SU-DHL-6 (cell line): ENCODE measurements around the gene IRF9.
A peak's percentile ranks its signal among the peaks of the same experiment; 100 is the strongest.

Experiments used
- H2AFZ ChIP-seq: fragments of 200-600 bp; sonication (generic); 2 replicates; pipeline ENCODE4 v1.6.1; 2014; ENCODE audit warnings: low read depth, mild to moderate bottlenecking, moderate library complexity, mixed read lengths, antibody characterized with exemption, low read length; ENCODE audit not compliant: severe bottlenecking
- H3F3A ChIP-seq: fragments of 200-600 bp; shearing (Covaris generic); 2 replicates; pipeline ENCODE4 v1.6.0; 2016; ENCODE audit warnings: antibody characterized with exemption, mild to moderate bottlenecking; ENCODE audit not compliant: insufficient read depth
- H3K27ac ChIP-seq: fragments of 200-600 bp; sonication (generic); 2 replicates; pipeline ENCODE4 v1.5.1; 2016; ENCODE audit warnings: low read depth, mild to moderate bottlenecking, low read length, moderate library complexity, mixed read lengths
- H3K27me3 ChIP-seq: fragments of 200-600 bp; sonication (generic), shearing (Covaris generic); 2 replicates; pipeline ENCODE4 v1.6.0; 2014; ENCODE audit warnings: mild to moderate bottlenecking, low read length
- H3K36me3 ChIP-seq: fragments of 200-600 bp; sonication (generic); 2 replicates; pipeline ENCODE4 v1.6.1; 2014; ENCODE audit warnings: mild to moderate bottlenecking, low read length, mixed read lengths
- H3K4me2 ChIP-seq: fragments of 300-600, 200-600 bp; shearing (Covaris generic), sonication (generic); 2 replicates; pipeline ENCODE4 v1.6.0; 2014; ENCODE audit warnings: low read length, low read depth, mild to moderate bottlenecking; ENCODE audit not compliant: poor library complexity, severe bottlenecking
- H3K4me3 ChIP-seq: fragments of 200-600 bp; sonication (generic); 2 replicates; pipeline ENCODE4 v1.5.1; 2014; ENCODE audit warnings: antibody characterized with exemption, low read length, mild to moderate bottlenecking, mixed read lengths; ENCODE audit not compliant: insufficient read depth, poor library complexity, severe bottlenecking
- H3K79me2 ChIP-seq: fragments of 200-600 bp; sonication (generic); 2 replicates; pipeline ENCODE4 v1.6.1; 2014; ENCODE audit warnings: mild to moderate bottlenecking, low read length, moderate library complexity; ENCODE audit not compliant: insufficient read depth
- H3K9ac ChIP-seq: fragments of 200-600 bp; sonication (generic); 2 replicates; pipeline ENCODE4 v1.7.0; 2014; ENCODE audit warnings: mild to moderate bottlenecking, low read length
- H3K9me2 ChIP-seq: fragments of 200-600 bp; sonication (generic); replicated peaks from 2 replicates; pipeline ENCODE4 v1.6.1; 2014; ENCODE audit warnings: low read length; ENCODE audit not compliant: insufficient read depth
- H3K9me3 ChIP-seq: fragments of 200-600 bp; sonication (generic); 2 replicates; pipeline ENCODE4 v1.6.1; 2014; ENCODE audit warnings: low read length, mixed read lengths; ENCODE audit not compliant: insufficient read depth
- H4K20me1 ChIP-seq: fragments of 200-600 bp; sonication (generic); 2 replicates; pipeline ENCODE4 v1.6.1; 2014; ENCODE audit warnings: low read depth, mild to moderate bottlenecking, antibody characterized with exemption, low read length, moderate library complexity, mixed read lengths
- EZH2phosphoT487 ChIP-seq: fragments of 200-600 bp; sonication (generic), shearing (Covaris generic); conservative IDR thresholded peaks from 2 replicates; pipeline ENCODE4 v1.6.1; 2018; ENCODE audit warnings: mild to moderate bottlenecking, antibody characterized with exemption, low read length, moderate library complexity, mixed read lengths
- TF ChIP-seq, protein P1 (sequence below): fragments of 200-600 bp; sonication (generic); IDR thresholded peaks from one replicate; pipeline ENCODE4 v1.5.1; 2017; ENCODE audit warnings: antibody characterized with exemption, mild to moderate bottlenecking, low read length, moderate library complexity; ENCODE audit not compliant: insufficient read depth, poor library complexity, severe bottlenecking

IRF9 gene

DNA sequence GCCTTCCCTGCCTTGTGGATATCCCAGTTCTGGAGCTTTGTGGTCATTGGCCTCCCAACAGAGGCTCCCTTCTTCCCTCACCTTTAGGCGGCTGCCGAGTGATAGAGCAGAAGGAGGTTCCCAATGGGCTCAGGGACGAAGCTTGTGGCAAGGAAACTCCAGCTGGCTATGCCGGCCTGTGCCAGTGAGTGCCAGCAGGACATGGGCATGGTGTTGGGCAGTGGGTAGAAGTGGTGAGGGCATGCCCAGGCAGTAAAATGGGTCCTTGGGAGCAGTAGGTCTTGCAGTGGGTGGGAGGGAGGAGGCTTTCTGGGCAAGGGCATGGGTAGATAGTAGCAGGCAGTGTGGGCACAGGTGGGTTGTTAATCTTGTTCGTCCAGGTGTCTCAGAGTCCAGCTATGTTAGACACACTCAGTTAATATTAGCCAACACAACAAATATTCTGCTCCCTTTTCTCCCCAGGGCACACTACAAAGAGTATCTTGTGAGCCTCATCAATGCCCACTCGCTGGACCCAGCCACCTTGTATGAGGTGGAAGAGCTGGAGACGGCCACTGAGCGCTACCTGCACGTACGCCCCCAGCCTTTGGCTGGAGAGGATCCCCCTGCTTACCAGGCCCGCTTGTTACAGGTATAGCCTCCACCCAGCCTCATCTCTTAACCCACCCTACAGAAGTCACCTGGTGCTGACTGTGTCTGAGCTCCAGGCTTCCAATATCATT lies 1.1 kb upstream of the IRF9 start:
- Histone ChIP-seq H3K79me2 (peaks cover 10% of the 10 kb centered on the region; the same call in 1 of the 2 replicates), H3K9me2 (no peaks in the 10 kb centered on the region), H4K20me1 (no peaks in the 10 kb centered on the region), H3F3A (0 out of 2 replicates have a peak, but pooled peaks cover 3% of the 10 kb centered on the region), H3K27ac (no peak overlapping the region), H3K27me3 (no peaks in the 10 kb centered on the region), H3K9me3 (no peaks in the 10 kb centered on the region), H2AFZ (no peak overlapping the region), H3K36me3 (no peaks in the 10 kb centered on the region), H3K4me2 (no peak overlapping the region), H3K9ac (no peak overlapping the region), H3K4me3 (no peak overlapping the region)
- no peak for TF ChIP-seq EZH2phosphoT487
- TF ChIP-seq, protein P1, sequence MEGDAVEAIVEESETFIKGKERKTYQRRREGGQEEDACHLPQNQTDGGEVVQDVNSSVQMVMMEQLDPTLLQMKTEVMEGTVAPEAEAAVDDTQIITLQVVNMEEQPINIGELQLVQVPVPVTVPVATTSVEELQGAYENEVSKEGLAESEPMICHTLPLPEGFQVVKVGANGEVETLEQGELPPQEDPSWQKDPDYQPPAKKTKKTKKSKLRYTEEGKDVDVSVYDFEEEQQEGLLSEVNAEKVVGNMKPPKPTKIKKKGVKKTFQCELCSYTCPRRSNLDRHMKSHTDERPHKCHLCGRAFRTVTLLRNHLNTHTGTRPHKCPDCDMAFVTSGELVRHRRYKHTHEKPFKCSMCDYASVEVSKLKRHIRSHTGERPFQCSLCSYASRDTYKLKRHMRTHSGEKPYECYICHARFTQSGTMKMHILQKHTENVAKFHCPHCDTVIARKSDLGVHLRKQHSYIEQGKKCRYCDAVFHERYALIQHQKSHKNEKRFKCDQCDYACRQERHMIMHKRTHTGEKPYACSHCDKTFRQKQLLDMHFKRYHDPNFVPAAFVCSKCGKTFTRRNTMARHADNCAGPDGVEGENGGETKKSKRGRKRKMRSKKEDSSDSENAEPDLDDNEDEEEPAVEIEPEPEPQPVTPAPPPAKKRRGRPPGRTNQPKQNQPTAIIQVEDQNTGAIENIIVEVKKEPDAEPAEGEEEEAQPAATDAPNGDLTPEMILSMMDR: no peak

DNA sequence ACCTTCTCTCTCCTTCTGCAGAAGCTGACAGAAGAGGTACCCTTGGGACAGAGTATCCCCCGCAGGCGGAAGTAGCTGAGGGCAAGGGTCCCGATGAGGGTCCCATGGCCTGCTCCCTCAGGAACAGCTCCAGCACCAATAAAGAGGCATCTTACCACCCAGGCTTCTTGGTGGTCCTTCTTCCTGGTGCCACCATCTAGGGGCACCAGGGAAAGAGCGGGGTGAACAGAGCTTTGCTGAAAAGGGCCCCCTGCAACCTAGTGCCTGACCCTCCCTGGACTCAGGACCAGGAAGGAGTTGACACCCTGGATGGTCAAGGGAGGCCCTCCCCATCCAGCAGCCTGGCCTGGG lies 591 bp upstream of the IRF9 start:
- H3K9ac ChIP-seq: peak overlapping the region; percentile 74; the same call in 1 of the 2 replicates
- H3K4me2 ChIP-seq: no peak overlapping the region
- peaks cover 10% of the 10 kb centered on the region; the same call in 1 of the 2 replicates for H3K79me2 ChIP-seq

DNA sequence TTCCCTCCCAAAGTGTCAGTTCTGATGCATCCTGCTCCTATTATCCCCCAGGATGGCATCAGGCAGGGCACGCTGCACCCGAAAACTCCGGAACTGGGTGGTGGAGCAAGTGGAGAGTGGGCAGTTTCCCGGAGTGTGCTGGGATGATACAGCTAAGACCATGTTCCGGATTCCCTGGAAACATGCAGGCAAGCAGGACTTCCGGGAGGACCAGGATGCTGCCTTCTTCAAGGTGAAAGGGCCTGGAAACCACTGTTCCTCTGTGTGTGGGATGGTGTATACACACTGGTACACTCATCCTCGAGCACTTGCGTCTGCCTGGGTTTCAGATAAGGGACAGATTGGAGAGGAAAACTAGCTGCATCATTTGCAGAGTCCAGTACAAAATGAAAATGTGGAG lies 1.0 kb downstream of the IRF9 start:
- no peaks in the 10 kb centered on the region for H3K9me2 ChIP-seq
- H3K79me2 ChIP-seq: peaks cover 10% of the 10 kb centered on the region; the same call in 1 of the 2 replicates
- peak overlapping the region; percentile 74 for H3K9ac ChIP-seq
- H3K27me3 ChIP-seq: no peaks in the 10 kb centered on the region
- no peak for TF ChIP-seq EZH2phosphoT487
- TF ChIP-seq, protein P1: no peak
- no peaks in the 10 kb centered on the region for H3K36me3 ChIP-seq
- H3K4me2 ChIP-seq: peak overlapping the region; percentile 97
- peak overlapping the region; percentile 58 for H3K4me3 ChIP-seq
- H3K27ac ChIP-seq: peak overlapping the region; percentile 80
- no peaks in the 10 kb centered on the region for H4K20me1 ChIP-seq
- 0 out of 2 replicates have a peak, but pooled peaks cover 3% of the 10 kb centered on the region for H3F3A ChIP-seq
- no peak overlapping the region for H2AFZ ChIP-seq
- no peaks in the 10 kb centered on the region for H3K9me3 ChIP-seq

More for the DNA sequence above, 591 bp upstream of the IRF9 start:
- Histone ChIP-seq H3K27ac (peak overlapping the region; percentile 32; the same call in 1 of the 2 replicates), H3F3A (0 out of 2 replicates have a peak, but pooled peaks cover 3% of the 10 kb centered on the region), H3K36me3 (no peaks in the 10 kb centered on the region), H3K4me3 (no peak overlapping the region), H4K20me1 (no peaks in the 10 kb centered on the region), H3K9me3 (no peaks in the 10 kb centered on the region), H3K27me3 (no peaks in the 10 kb centered on the region), H3K9me2 (no peaks in the 10 kb centered on the region), H2AFZ (no peak overlapping the region)
- no peak for TF ChIP-seq EZH2phosphoT487
- TF ChIP-seq, protein P1: no peak
